Ishikawa (cell line): ENCODE data around the gene NTN5.

Source experiments
- CEBPB ChIP-seq: IDR thresholded peaks from 2 replicates; pipeline ENCODE4 v1.6.1; 2012
- CREB1 ChIP-seq: IDR thresholded peaks from 2 replicates; pipeline ENCODE4 v1.6.1; 2012; ENCODE audit warnings: low read depth
- EGR1 ChIP-seq: IDR thresholded peaks from 2 replicates; pipeline ENCODE4 v1.6.1; 2012
- EP300 ChIP-seq: IDR thresholded peaks from 2 replicates; pipeline ENCODE4 v1.6.1; 2012; ENCODE audit warnings: borderline replicate concordance
- FOXM1 ChIP-seq: IDR thresholded peaks from 2 replicates; pipeline ENCODE4 v1.6.1; 2012; ENCODE audit warnings: low read depth, borderline replicate concordance
- NFIC ChIP-seq: IDR thresholded peaks from 2 replicates; pipeline ENCODE4 v1.6.1; 2012
- RAD21 ChIP-seq: IDR thresholded peaks from 2 replicates; pipeline ENCODE4 v1.6.1; 2012; ENCODE audit warnings: low read depth
- TAF1 ChIP-seq: IDR thresholded peaks from 2 replicates; pipeline ENCODE4 v1.6.1; 2012; ENCODE audit warnings: low read depth, mild to moderate bottlenecking
- TCF12 ChIP-seq: IDR thresholded peaks from 2 replicates; pipeline ENCODE4 v1.6.1; 2012; ENCODE audit warnings: low read depth
- TEAD4 ChIP-seq: IDR thresholded peaks from 2 replicates; pipeline ENCODE4 v1.6.1; 2012
- YY1 ChIP-seq: IDR thresholded peaks from 2 replicates; pipeline ENCODE4 v1.6.1; 2012; ENCODE audit warnings: low read depth
- ZBTB7A ChIP-seq: IDR thresholded peaks from 2 replicates; pipeline ENCODE4 v1.6.1; 2012; ENCODE audit warnings: low read depth
- TF ChIP-seq, protein P1 (sequence below): IDR thresholded peaks from 2 replicates; pipeline ENCODE4 v1.6.1; 2012
- TF ChIP-seq, protein P2 (sequence below): IDR thresholded peaks from 2 replicates; pipeline ENCODE4 v1.6.1; 2012
- TF ChIP-seq, protein P3 (sequence below): IDR thresholded peaks from 2 replicates; pipeline ENCODE4 v1.6.1; 2012; ENCODE audit warnings: low read depth, mild to moderate bottlenecking

The NTN5 gene

DNA sequence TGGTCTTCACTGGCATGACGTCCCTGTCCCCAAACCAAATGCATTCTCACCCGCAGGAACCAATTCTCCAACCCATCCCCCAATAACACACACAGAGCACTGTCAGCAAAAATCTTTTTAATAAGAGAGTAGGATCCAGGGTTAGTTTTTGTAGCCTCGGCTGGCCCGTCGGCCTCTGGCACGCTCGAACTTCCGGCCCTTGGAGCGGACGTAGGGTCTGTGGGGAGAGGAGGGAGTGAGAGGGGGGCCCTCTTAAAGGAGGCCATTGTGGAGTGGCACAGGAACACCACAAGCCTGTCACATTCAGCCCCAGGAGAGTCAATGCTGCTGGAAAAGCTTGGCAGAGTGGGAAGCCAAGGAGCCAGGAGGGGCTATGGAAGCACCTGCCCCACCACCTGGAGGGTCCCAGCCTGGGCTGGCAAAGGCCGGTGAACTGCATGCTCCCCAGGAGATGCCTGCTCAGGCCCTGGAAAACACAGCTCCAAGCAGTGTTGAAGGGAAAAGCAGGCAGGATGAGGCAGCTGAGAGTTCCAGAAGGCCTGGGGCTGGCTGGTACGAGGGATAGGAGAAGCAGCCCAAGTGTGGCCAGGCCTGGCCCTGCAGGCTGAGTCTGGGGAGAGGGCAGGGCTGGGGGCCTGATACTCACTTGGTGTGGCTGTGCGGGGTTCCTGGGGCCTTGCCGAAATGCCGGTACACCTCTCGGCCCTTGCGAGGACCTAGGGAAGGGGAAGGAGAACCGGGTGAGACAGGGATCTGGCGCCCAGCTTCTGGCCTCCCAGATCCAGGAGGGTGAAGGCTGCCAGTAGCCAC is 57.4 kb downstream of the NTN5 start:
- no peak for TF ChIP-seq EP300

DNA sequence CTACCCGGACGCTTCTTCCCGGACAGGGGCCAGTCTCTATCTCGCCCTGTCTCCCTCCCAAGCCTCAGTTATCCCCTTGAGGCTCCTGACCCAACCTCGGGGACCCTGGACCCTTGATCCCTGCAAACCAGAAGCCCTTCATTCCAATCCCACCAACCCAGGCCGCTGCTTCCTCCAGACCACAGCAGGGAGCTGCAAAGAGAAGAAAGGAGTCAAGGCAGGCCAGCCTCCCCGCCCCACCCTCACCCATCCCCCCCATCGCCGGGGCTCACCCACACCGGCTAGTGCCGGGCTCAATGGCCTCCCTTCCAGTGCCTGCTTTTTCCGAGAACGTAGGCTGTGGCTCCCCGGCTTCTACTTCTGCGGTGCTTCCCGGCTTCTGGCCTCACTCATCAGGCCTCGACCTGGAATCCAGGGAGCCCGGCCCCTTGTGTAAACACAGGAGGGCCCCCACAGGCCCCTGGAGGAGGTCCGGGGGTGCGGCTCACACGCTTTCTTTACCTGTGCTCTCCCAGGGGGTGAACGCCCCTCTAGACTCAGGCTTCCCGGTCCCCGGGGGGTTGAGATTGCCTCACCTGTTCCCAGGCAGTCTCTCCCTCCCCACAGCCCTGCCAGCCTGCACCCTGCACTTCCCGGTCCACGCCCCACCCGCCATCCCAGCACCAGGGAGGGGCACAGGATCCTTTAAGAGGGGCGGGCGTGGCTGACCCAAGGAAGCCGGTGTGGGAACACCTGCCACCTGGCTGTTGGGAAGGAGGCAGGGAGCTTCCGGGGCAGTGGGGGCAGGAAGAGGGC is 58.2 kb downstream of the NTN5 start, which contains the start of gene FAM83E:
Gene FAM83E (minus strand): TSS at position 641 of the 795 bp plus-strand sequence. CDS start 1,704 bp downstream, outside the sequence.
- no peak for TF ChIP-seq TCF12
- no peak for TF ChIP-seq ZBTB7A
- TF ChIP-seq YY1: no peak
- TF ChIP-seq, protein P1, sequence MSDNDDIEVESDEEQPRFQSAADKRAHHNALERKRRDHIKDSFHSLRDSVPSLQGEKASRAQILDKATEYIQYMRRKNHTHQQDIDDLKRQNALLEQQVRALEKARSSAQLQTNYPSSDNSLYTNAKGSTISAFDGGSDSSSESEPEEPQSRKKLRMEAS: no peak
- no peak for TF ChIP-seq TEAD4
- TF ChIP-seq RAD21: no peak
- TF ChIP-seq NFIC: no peak
- no peak for TF ChIP-seq CEBPB
- TF ChIP-seq, protein P2, sequence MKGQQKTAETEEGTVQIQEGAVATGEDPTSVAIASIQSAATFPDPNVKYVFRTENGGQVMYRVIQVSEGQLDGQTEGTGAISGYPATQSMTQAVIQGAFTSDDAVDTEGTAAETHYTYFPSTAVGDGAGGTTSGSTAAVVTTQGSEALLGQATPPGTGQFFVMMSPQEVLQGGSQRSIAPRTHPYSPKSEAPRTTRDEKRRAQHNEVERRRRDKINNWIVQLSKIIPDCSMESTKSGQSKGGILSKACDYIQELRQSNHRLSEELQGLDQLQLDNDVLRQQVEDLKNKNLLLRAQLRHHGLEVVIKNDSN: no peak
- TF ChIP-seq TAF1: no peak
- TF ChIP-seq, protein P3, sequence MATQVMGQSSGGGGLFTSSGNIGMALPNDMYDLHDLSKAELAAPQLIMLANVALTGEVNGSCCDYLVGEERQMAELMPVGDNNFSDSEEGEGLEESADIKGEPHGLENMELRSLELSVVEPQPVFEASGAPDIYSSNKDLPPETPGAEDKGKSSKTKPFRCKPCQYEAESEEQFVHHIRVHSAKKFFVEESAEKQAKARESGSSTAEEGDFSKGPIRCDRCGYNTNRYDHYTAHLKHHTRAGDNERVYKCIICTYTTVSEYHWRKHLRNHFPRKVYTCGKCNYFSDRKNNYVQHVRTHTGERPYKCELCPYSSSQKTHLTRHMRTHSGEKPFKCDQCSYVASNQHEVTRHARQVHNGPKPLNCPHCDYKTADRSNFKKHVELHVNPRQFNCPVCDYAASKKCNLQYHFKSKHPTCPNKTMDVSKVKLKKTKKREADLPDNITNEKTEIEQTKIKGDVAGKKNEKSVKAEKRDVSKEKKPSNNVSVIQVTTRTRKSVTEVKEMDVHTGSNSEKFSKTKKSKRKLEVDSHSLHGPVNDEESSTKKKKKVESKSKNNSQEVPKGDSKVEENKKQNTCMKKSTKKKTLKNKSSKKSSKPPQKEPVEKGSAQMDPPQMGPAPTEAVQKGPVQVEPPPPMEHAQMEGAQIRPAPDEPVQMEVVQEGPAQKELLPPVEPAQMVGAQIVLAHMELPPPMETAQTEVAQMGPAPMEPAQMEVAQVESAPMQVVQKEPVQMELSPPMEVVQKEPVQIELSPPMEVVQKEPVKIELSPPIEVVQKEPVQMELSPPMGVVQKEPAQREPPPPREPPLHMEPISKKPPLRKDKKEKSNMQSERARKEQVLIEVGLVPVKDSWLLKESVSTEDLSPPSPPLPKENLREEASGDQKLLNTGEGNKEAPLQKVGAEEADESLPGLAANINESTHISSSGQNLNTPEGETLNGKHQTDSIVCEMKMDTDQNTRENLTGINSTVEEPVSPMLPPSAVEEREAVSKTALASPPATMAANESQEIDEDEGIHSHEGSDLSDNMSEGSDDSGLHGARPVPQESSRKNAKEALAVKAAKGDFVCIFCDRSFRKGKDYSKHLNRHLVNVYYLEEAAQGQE: no peak
- TF ChIP-seq FOXM1: no peak
- no peak for TF ChIP-seq CREB1
- TF ChIP-seq EGR1: no peak
- no peak for TF ChIP-seq EP300

DNA sequence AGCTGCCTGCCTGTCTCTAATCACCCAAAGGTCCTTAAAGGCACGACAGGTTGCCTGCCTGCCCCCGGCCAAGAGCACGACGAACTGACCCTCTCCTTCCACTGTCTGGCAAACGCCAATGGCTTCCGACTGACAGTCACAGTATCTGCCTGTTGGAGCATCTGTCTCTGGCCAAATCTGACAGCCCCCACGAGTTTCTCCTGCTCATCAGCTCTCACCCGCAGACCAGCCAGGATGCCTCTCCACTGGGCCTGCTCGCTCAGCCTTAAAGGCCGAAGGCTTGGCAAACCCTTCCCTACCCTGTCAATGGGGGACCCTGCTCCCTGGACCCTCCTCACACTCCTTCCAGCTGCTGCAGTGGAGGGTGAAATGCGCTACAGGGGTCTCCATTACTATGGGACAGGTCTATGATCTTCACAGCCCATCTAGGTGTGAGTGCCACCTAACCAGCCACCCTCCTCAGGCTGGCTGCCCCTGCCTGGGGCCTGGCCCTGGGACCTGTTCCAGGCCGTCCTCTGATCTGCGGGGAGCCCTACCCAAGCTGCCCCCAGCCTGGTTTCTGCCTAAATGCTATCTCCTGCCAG is 58.9 kb downstream of the NTN5 start:
- TF ChIP-seq TEAD4 (no peak), NFIC (no peak), ZBTB7A (no peak), YY1 (no peak), FOXM1 (no peak), RAD21 (no peak), EP300 (no peak)
- TF ChIP-seq, protein P2: no peak
- TF ChIP-seq, protein P1: no peak

DNA sequence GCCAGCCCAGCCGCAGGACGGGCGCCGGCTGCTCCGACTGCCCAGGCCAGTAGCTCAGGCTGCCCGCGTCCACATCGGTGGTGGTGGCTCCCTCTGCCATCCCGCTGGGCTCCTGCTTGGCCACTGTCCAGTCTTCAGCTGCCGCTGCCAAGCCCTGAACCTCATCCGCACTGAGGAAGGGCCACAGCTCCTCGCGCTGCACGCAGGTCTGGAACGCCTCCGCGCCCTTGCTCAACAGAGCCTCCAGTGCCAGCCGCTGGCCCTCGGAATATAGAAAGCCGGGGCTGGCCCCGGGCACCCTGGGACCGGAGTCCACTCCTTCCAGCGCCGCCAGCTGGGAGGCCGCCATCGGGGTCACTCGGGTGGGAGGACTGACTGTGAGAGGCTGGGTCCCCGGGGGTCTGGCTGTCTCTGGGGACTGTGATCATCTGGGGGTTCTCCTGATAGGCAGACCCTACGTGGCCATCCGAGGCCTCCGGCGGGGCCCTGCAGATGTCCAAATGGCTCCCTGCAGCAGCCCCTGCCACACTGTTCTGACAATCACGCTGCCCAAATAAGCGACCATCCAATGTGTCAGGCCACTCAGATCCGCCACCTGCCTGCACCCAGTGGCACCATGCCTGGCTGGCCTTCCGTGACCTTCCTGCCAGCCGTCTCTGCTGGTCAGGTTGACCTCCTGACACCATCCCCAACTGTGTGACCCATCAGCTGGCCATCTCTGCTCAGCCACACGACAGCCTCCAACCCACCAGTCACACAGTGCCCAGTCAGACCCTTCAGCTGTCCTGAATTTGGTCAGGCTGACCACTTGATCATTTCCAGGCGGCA is 59.6 kb downstream of the NTN5 start:
- TF ChIP-seq EP300 (no peak), CREB1 (no peak), ZBTB7A (no peak), EGR1 (no peak), FOXM1 (no peak), RAD21 (no peak), TCF12 (no peak), TEAD4 (no peak), NFIC (no peak), YY1 (no peak)
- TF ChIP-seq, protein P3: no peak
- TF ChIP-seq, protein P1: no peak

DNA sequence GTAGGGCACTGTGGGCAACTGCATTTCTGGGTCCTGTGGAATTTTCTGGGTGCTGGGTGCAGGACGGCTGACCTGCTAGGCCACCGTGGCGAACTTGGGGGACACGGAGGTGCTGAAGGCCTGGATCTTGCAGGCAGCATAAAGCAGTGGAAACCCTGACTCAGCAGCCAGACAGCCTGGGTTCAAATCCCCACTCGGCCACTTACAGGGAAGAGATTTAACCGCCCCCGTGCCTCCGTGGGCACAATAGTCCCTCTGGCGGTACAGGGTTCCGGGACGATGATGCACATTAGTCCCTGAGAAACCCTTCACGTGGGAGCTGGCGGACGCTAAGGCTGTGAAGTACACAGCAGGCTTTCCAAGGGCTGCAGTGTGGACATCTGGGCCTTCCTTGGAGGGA is 60.9 kb downstream of the NTN5 start:
- TF ChIP-seq TCF12 (no peak), TEAD4 (no peak), EP300 (no peak), EGR1 (no peak), CEBPB (no peak), TAF1 (no peak), NFIC (no peak), RAD21 (no peak), CREB1 (no peak), FOXM1 (no peak)
- TF ChIP-seq, protein P1: no peak
